Glomerular endothelial cell (primary cell): ENCODE results near the gene SYT9. TPM values are rescaled to one million over a fixed set of nuclear protein-coding genes. Genes with fewer than 3 reads are reported as not detected.

Experiments used
- DNase-seq: peaks from one replicate; pipeline ENCODE4 v3.0.0-alpha.2; 2011; ENCODE audit warnings: low read depth, low spot score; ENCODE audit errors: extremely low read depth
- total RNA-seq: library from RNA; depleted of rRNA; stranded (reverse); fragments of >200 nt; gene quantifications from 2 replicates; pipeline ENCODE4 v1.2.3, GENCODE V29; 2015

SYT9 gene
- total RNA-seq, 1 donor from 2014 or later = not detected

DNA sequence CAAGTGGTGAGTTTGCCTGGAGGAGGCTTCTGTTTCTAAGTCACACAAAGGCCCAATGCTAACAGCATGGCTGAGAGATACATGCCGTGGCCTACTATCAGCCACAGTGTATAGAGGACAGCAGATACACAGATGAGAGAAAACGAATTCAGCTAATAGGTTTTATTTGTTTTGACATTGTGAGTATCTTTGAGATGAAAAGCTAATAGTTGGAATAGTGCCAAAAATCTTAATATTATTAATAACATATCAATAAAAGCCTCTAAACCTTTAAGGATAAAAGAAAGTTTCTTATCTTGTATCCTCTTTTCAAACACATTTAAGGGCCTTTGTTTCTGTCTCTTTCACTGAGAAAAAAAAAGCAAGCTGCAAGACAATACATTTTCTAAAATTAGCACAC lies 203.2 kb downstream of the SYT9 start:
- DNase-seq = no peak

- DNase-seq = no peak
These were observed 205.5 kb downstream of the SYT9 start for GRCh38 chr11:7457211-7457610.

DNA sequence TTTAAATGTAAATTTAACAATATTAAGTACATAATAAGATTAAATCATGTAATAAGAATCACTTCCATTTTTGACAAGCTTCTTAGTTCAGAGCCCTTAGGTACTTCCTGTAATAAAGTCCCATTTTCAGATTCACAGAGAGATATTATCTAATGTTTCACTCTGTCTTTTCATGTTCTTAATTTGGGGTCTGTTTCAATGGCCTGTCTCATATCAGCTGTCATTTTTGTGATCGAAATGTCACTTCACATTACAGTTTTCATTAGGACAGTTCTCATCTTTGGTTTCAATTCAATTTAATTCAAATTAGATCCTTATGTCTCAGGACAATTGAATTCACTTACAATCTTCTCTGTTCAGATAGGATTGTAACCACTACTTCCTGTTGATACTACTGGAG lies 211.0 kb downstream of the SYT9 start:
- no peak for DNase-seq

DNA sequence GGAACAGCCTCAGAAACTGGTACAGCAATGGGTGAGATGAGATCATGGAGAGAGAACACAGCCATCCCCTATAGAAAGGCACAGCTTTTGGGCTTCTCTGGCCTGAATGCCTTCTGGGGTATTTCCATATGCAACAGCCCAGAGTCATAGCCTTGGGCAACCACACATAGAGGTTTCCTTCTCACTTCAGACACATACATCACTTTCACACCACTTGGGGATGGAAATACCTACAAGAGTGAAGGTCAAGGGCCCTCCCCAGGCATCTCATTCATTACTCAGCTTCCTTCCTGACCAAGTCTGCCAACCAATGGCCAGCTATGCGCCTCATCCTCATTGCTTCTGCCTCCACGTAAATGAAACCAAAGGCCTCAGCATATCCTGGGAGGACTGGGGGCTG lies 215.9 kb downstream of the SYT9 start:
- no peak for DNase-seq

DNA sequence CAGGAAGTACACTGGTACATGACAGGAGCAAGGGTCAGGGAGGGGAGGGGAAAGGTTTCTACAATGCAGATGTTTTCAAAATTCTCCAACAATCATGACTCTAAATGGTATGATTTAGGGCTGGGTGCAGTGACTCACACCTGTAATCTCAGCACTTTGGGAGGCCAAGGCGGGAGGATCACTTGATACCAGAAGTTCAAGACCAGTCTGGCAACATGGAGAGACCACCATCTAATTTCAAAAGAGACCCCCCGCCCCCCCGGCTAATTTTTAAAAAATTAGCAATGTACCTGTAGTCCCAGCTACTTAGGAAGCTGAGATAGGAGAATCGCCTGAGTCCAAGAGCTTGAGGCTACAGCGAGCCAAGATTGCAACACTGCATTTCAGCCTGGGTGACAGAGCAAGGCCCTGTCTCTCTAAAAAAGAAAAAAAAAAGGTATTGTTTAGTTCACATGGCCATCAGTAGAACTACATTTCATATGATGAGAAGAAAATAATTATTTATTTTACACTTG lies 217.7 kb downstream of the SYT9 start:
- DNase-seq = no peak

DNA sequence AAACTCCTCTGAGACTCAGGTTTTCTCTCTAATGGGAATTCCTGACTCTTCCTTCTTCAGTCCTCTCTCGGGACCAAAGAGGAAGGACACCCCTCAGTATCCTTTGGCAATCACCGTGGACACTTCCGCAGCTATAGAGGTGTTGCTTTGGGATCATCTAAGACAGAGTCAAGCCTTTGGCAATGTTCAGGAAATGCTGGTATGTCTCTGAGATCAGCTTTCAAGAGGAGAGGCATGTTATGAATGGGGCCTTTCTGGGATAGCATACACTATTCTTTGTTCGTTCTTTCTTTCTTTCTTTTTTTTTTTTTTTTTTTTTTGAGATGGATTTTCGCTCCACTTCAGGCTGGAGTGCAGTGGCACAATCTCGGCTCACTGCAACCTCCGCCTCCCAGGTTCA lies 219.4 kb downstream of the SYT9 start:
- no peak for DNase-seq

- no peak for DNase-seq
These were observed 222.0 kb downstream of the SYT9 start for GRCh38 chr11:7473717-7474116.

DNA sequence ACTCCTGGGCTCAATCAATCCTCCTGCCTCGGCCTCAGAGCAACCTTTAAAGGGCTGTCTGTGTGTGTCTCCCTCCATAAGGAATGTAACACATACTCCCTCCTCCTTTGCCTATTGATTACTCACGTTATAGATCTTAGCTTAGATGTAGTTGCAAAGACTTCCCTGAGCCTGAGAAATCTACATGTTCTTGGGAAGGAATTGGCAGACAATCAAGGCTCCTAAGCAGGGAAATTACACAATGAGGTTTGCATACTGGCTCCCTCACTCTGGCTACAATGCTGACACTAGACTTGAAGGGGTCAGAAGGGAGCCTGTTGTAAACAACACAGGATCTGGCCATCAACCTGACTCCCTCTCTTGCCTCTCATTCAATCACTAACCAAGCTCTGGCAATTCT lies 228.4 kb downstream of the SYT9 start:
- no peak for DNase-seq

- DNase-seq = no peak
These were observed 232.4 kb downstream of the SYT9 start for GRCh38 chr11:7484131-7484530.

DNA sequence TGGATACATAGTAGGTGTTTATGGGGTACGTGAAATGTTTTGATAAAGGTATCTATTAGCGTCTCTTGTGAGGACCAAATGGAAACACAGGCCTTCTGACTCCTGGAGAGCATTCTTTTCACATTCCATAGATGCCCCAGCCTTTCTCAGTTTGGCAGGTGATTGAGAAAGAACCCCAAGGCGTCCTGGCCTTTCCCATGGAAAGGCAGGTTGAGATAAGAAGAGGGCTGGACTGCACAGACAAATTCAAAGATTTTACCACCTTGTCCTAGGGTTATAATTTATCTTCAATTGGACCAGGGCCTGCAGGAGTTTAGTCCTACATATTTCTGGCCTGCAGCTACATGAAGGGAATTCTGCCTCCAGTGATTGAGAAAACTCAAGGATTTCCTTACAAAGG lies 232.9 kb downstream of the SYT9 start:
- DNase-seq = no peak

DNA sequence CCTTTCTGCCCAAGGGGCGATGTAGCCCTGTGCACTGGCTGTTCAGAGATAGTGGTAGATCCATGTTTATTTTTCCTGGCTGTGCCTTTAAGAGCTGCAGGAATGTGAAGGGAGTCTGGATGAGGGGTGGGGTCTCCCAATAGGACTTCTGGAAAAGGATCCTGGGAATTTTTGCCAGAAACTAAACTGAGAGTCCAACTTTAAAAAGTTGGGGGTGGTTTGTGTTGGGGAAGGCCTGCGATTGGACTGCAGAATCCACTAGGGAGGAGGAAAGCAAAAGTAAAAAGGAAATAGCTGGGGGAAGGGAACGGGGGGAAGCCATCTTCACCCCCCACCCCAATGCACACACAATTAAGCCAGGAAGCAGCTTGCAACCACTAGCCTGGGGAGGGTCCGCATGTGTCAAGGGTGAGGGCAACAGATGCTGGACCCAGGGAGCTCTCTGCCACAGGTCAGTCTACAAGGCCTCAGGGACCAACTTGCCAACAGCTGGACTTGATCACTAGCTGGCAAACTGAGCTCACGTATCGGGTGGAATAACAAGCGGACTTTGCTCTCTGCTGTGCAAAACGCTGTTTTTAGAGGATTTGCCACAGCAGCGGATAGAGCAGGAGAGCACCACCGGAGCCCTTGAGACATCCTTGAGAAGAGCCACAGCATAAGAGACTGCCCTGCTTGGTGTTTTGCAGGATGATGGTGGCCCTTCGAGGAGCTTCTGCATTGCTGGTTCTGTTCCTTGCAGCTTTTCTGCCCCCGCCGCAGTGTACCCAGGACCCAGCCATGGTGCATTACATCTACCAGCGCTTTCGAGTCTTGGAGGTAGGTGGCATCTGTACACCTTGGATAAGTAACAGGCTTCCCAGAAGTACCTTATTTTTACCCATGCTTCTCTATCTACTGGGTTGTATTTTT lies 233.7 kb downstream of the SYT9 start, which contains the start of gene OLFML1:
OLFML1 (plus strand) TSS at position 321 of the 912 bp plus-strand sequence; CDS start at position 691, 370 bp downstream.
- no peak for DNase-seq

- DNase-seq = no peak
These were observed 234.5 kb downstream of the SYT9 start for GRCh38 chr11:7486098-7486780.

- no peak for DNase-seq
These were observed 235.1 kb downstream of the SYT9 start for GRCh38 chr11:7486781-7487140.

DNA sequence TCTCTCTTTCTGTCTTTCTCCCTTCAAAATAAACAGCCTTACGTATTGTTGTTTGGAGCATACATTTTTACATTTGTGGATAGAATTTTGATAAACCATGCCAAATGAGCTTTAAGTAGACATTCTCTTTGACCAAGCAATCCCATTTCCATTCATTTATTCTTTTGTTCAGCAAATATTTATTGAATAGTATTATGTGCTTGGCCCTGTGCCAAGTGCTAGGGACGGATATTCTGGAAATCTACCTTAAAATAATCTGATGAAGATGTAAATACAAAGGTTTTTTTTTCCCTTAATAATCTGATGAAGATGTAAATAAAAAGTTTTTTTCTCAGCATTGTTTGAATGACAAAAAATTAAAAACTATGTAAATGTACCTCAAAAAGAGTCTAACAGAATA lies 235.7 kb downstream of the SYT9 start:
- DNase-seq = no peak

DNA sequence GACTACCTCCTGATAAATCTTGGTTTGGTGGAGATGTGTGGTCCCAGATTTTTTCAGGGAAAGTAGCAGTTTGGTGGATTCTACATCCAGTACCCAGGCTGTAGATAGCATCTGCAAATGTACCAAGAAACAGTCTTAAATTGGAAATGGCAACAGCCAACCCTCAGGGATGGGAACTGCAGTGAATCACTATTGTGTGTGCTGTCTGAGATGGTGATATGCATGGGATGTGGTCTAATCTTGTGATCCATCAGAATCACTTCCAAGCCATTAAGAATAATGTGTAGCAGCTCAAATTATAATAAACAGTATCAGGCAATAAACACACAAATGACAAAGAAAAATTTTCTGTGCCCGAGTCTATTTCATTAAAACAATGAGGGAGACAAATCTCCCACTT lies 237.0 kb downstream of the SYT9 start:
- no peak for DNase-seq

DNA sequence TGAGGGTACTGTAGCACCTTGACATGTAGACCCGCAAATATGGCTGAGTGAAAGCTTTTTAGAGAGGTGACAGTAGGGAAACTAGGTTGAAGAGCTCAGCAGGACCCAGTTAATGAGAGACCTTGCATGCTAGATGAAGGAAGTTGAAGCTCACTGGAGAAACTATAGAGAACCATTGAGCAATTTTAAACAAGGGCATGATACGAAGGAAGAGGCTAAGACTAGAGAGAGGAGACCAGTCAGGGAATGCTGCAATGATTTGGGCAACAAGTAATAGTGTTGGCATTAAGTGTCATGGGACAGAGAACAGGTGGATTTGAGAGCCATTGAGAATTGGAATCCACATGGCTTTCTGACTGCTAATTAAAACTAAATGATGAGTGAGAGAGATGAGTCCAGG lies 237.7 kb downstream of the SYT9 start:
- DNase-seq = no peak

GRCh38 chr11:7490054-7490453 lies 238.3 kb downstream of the SYT9 start:
- no peak for DNase-seq

DNA sequence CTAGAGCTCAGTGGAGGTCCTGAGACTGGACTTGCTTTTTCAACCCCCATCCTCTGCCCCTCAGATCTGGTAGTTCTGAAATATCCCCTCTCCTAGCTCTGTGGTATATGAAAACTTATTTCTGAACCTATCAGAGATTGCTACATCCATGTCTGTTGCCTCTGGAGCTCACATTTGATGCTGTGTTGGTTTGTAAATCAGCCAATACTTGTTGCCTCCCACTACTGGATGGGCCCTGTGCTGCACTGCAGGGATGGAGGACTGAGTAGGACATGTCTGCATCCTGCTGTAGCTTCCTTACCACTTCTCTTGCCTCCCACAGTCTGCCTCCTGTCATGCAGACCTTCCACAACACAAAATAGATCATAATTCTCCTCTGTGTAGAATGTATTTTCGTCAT lies 238.8 kb downstream of the SYT9 start:
- no peak for DNase-seq

- no peak for DNase-seq
These were observed 240.5 kb downstream of the SYT9 start for GRCh38 chr11:7492253-7492652.

DNA sequence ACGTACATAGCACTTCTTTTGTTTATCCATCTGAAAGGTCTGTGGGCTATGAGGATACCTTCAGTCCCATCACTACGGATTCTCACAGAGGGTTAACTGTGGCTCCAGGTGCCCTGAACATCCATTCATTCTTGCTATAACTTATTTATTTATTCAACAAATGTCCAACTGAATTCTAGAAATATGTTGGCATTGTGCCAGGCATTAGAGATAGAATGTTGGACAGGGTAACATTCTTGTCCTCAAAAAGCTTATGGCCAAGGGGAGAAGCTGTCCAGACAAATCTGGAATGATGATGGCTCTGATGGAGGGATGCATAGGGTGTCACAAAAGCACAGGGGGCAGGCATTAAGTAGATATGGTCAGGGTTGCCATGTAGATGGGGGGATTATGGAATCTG lies 242.0 kb downstream of the SYT9 start:
- DNase-seq = no peak

DNA sequence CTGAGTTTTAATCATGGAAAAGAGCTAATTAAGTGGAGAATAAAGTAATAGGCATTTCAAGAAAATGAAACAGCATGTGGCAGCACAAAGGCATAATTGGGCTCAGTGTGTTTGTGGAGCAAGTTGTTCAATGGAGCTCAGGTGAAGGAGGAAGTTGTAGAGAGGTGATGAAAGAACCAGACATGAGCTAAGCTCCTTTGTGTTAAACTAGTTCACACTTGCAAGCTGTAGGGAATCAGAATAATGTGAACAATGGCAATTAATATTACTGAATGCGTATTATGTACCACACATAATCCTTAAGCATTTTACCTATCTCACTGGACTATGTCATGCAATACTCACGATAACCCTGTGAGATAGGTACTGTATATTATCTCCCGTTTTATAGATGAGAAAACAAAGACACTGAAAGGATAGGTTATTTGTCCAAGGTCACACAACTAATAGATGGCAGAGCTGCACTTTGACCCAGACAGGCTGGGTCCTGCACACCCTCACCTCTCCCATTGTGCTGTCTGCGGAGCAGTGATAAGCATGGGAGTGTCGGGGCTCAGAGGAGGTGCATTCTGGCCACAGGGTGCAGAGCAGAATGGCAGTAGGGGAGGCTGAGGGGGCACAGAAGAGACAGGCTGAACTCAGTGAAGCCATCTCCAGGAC lies 242.5 kb downstream of the SYT9 start:
- DNase-seq = no peak
